Mesodermal cell (in vitro differentiated cells): ENCODE data around the gene APOL3.
"Not testable (repeated sequence)": the region's sequence is repeated elsewhere in the genome, so short reads cannot be mapped to it uniquely, and the experiment has no call there.

ENCODE experiments used
- H3K27ac ChIP-seq: 2 replicates; pipeline ENCODE4 v1.7.0; 2013; ENCODE audit warnings: mild to moderate bottlenecking, low read depth, low read length, moderate library complexity; ENCODE audit not compliant: severe bottlenecking
- H3K36me3 ChIP-seq: 2 replicates; pipeline ENCODE4 v1.7.1; 2013; ENCODE audit warnings: mild to moderate bottlenecking, low read length, moderate library complexity; ENCODE audit not compliant: control insufficient read depth, insufficient read depth
- H3K4me1 ChIP-seq: one replicate; pipeline ENCODE4 v1.7.1; 2013; ENCODE audit warnings: mild to moderate bottlenecking, low read length; ENCODE audit not compliant: insufficient read depth, control insufficient read depth, poor library complexity, severe bottlenecking
- H3K4me3 ChIP-seq: 2 replicates; pipeline ENCODE4 v1.7.0; 2013; ENCODE audit warnings: low read length, control low read depth, mild to moderate bottlenecking; ENCODE audit not compliant: insufficient read depth, poor library complexity, severe bottlenecking; ENCODE audit errors: extremely low read depth
- H3K9me3 ChIP-seq: 2 replicates; pipeline ENCODE4 v1.7.1; 2013; ENCODE audit warnings: mild to moderate bottlenecking, low read length, moderate library complexity; ENCODE audit not compliant: control insufficient read depth
- WGBS, 2 experiments: methylation state at CpG; one replicate each; pipeline ENCODE4 v1.1.5; 2013; ENCODE audit warnings: missing lambda C conversion rate in 2 of 2; ENCODE audit not compliant: insufficient coverage in 2 of 2; 5-methylcytosine and 5-hydroxymethylcytosine counted together

Gene APOL3

DNA sequence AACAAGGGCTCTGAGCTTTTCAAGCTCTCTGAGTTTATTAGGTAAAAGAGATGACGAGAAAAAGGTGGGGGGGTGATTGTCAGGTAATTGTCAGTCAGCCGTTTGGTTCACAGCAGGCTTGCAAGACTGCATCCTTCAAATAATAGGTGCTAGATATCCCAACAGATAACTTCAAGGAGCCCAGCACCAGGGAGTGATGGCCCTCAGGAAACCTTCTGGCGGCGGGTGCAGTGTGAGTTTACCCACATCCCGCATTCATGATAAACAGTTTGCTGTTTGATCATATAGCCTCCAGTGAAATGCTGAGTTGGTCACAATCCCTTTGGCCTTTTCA is 1.2 kb upstream of the APOL3 start:
- H3K4me3 ChIP-seq, H3K36me3 ChIP-seq, H3K9me3 ChIP-seq, H3K4me1 ChIP-seq, H3K27ac ChIP-seq: not testable (repeated sequence)
- WGBS, 2 experiments, result 42 to 46% methylated on average over 4 of the region's 5 CpGs

GRCh38 chr22:36156515-36157419 is 3.8 kb downstream of the APOL3 start:
- Histone ChIP-seq H3K4me3 (no peak overlapping the region), H3K4me1 (peaks cover 12% of the 10 kb centered on the region)
- WGBS, 2 experiments, result 51 to 55% methylated on average over 10 to 12 of the region's 15 CpGs

GRCh38 chr22:36156119-36156514 is 4.4 kb downstream of the APOL3 start:
- 90 to 93% methylated on average over 5 to 8 of the region's 8 CpGs for WGBS, 2 experiments
- peak overlapping the region; percentile 90 for H3K27ac ChIP-seq
- H3K36me3 ChIP-seq, result no peaks in the 10 kb centered on the region
- no peaks in the 10 kb centered on the region for H3K9me3 ChIP-seq
- H3K4me1 ChIP-seq, result peaks cover 12% of the 10 kb centered on the region
- H3K4me3 ChIP-seq, result no peak overlapping the region

More at GRCh38 chr22:36156515-36157419, 3.8 kb downstream of the APOL3 start:
- Histone ChIP-seq H3K36me3 (no peaks in the 10 kb centered on the region), H3K27ac (peak overlapping the region; percentile 90), H3K9me3 (no peaks in the 10 kb centered on the region)

DNA sequence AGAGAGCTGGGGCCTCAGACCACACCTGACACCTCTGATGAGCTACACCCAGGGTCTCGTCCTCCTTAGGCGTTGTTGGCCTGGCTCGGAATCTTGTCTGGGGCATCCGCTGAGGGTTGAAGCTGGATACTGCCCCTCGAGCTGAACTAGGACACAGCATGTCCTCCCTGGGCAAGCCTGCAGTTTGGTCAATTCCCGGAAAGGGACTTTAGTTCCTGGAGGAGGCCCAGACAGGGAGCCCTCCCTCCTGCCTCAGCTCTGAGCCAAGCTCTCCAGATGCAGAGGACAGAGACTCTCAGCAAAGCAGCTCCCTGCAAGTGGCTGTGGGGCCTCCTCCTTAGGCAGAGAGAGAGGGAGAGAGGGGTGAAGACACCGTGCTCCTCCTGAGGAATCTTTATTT is 4.9 kb downstream of the APOL3 start:
- 90 to 92% methylated on average over 4 to 6 of the region's 7 CpGs for WGBS, 2 experiments
- peaks cover 12% of the 10 kb centered on the region for H3K4me1 ChIP-seq
- no peak overlapping the region for H3K27ac ChIP-seq

DNA sequence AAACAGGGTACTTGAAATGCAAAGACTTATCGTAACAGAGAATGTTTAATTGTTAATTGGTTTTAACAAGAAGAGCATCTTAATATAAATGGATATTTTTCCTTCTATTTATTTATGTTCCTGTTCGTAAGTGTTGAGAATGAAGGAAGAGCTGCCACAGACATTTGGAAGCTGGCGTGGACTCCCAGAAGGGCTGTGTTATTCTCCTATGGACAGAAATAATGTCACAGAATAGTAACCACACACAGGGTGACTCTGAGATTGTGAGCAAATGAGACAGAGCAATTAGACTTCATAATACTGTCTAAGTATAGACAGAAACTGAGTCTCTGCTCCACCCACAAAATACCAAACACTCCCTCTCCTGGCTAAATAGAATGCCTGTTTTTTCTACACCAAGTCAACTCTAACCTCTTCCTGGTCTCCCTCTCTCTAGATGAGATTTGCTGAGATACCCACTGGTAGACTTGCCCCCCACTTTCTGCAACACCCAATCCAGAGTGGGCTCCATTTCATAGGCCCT is 6.1 kb downstream of the APOL3 start:
- Histone ChIP-seq H3K36me3 (no peaks in the 10 kb centered on the region), H3K4me1 (peaks cover 12% of the 10 kb centered on the region), H3K4me3 (no peak overlapping the region), H3K27ac (no peak overlapping the region), H3K9me3 (no peaks in the 10 kb centered on the region)
- no CpG with 5 or more reads among the region's 3 CpGs for WGBS, 2 experiments

More for the DNA sequence above, 4.9 kb downstream of the APOL3 start:
- Histone ChIP-seq H3K9me3 (no peaks in the 10 kb centered on the region), H3K4me3 (no peak overlapping the region), H3K36me3 (no peaks in the 10 kb centered on the region)

GRCh38 chr22:36153501-36154422 is 6.8 kb downstream of the APOL3 start:
- peaks cover 12% of the 10 kb centered on the region for H3K4me1 ChIP-seq
- H3K4me3 ChIP-seq, result no peak overlapping the region
- H3K9me3 ChIP-seq, result no peaks in the 10 kb centered on the region
- no peak overlapping the region for H3K27ac ChIP-seq
- 85 to 93% methylated on average over 9 to 11 of the region's 12 CpGs for WGBS, 2 experiments
- no peaks in the 10 kb centered on the region for H3K36me3 ChIP-seq

DNA sequence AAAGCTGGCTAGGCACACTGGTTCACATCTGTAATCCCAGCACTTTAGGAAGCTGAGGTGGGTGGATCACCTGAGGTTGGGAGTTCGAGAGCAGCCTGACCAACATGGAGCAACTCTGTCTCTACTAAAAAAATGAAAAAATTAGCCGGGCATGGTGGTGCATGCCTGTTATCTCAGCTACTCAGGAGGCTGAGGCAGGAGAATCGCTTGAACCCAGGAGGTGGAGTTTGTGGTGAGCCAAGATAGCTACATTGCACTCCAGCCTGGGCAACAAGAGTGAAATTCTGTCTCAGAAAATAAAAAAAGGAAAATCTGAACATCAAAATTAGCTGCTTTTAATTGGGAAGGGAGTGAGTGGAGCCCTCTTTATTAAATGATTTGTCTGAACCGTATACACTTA is 7.7 kb downstream of the APOL3 start:
- H3K4me3 ChIP-seq, H3K9me3 ChIP-seq, H3K36me3 ChIP-seq, H3K27ac ChIP-seq: not testable (repeated sequence)
- H3K4me1 ChIP-seq, result peaks cover 12% of the 10 kb centered on the region
- 69 to 84% methylated on average over 2 of the region's 4 CpGs for WGBS, 2 experiments

GRCh38 chr22:36152088-36152487 is 8.5 kb downstream of the APOL3 start:
- 88 to 100% methylated on average over 1 of the region's 3 CpGs for WGBS, 2 experiments
- peaks cover 11% of the 10 kb centered on the region for H3K4me1 ChIP-seq
- H3K4me3 ChIP-seq, result no peak overlapping the region
- no peaks in the 10 kb centered on the region for H3K36me3 ChIP-seq
- H3K9me3 ChIP-seq, result no peaks in the 10 kb centered on the region
- H3K27ac ChIP-seq, result no peak overlapping the region

GRCh38 chr22:36151006-36151595 is 9.5 kb downstream of the APOL3 start:
- H3K9me3 ChIP-seq, result no peaks in the 10 kb centered on the region
- H3K36me3 ChIP-seq, result no peaks in the 10 kb centered on the region
- H3K27ac ChIP-seq, result no peak overlapping the region
- 100% methylated on average over 2 of the region's 3 CpGs; no CpG with 5 or more reads in 1 of the 2 experiments for WGBS, 2 experiments
- H3K4me1 ChIP-seq, result peaks cover 1% of the 10 kb centered on the region
- H3K4me3 ChIP-seq, result no peak overlapping the region

DNA sequence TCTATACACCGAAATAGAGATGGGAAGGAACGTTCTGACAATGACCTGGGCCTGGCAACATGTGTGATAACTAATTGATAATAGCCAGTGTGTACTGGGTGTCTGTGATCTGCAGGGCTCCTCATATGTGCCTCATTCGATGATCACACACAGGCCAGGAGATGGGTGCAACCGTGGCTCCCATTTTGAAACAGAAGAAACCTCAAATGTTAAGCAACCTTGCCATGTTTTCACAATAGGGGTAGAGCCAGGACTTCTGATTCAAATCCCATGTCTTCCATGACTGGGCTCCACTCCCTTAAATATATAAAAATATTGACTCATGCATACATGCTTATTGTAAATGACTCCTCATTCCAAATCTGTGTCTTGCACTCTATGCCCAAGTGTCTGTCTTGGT is 11.1 kb downstream of the APOL3 start:
- WGBS, 2 experiments, result 85 to 96% methylated on average over 4 of the region's 4 CpGs
- Histone ChIP-seq H3K4me1 (peaks cover 6% of the 10 kb centered on the region), H3K9me3 (no peaks in the 10 kb centered on the region), H3K27ac (no peak overlapping the region), H3K36me3 (no peaks in the 10 kb centered on the region), H3K4me3 (no peak overlapping the region)
